ENCODE results near the gene ARID4B. TPM values are rescaled to one million over a fixed set of nuclear protein-coding genes. Genes with fewer than 3 reads are reported as not detected.
A peak's percentile ranks its signal among the peaks of the same experiment; 100 is the strongest.

The ARID4B gene
- 50.3 TPM for total RNA-seq
- 6.6 TPM for polyA plus RNA-seq (ENCODE audit: insufficient read depth, low read depth, low replicate concordance)
- long read RNA-seq, donor 1, partial matches to known transcripts, result 12 of 15 reads
- long read RNA-seq, donor 1, other reads (novel, unspliced or antisense), result 0 of 15 reads
- long read RNA-seq, donor 2, partial matches to known transcripts, result 6 of 9 reads
- long read RNA-seq, donor 2, other reads (novel, unspliced or antisense), result 0 of 9 reads
- long read RNA-seq, donor 3, partial matches to known transcripts, result 29 of 31 reads
- long read RNA-seq, donor 3, other reads (novel, unspliced or antisense), result 0 of 31 reads
- long read RNA-seq, donor 4, partial matches to known transcripts, result 39 of 41 reads
- long read RNA-seq, donor 4, other reads (novel, unspliced or antisense), result 0 of 41 reads
- long read RNA-seq, donor 5, result 0 reads
- long read RNA-seq, donor 6, partial matches to known transcripts, result 9 of 10 reads
- long read RNA-seq, donor 6, other reads (novel, unspliced or antisense), result 0 of 10 reads
- long read RNA-seq, donor 7, full-length matches to known transcripts, result 5 of 38 reads
- long read RNA-seq, donor 7, partial matches to known transcripts, result 25 of 38 reads
- long read RNA-seq, donor 7, other reads (novel, unspliced or antisense), result 8 of 38 reads
- long read RNA-seq, donor 8, partial matches to known transcripts, result 6 of 9 reads
- long read RNA-seq, donor 8, other reads (novel, unspliced or antisense), result 0 of 9 reads
- long read RNA-seq, donor 9, result 0 reads
- long read RNA-seq, donor 10, partial matches to known transcripts, result 18 of 19 reads
- long read RNA-seq, donor 10, other reads (novel, unspliced or antisense), result 0 of 19 reads

- no peak for FAIRE-seq
- Histone ChIP-seq H3K4me1 (ENCODE audit: control insufficient read depth in 2 of 3, insufficient read depth in 2 of 3, low read depth in 1 of 3, low read length in 3 of 3) (peaks cover 2 to 36% (median 6%) of the 10 kb centered on the region in 3 donors), H3K4me3 (ENCODE audit: low read length in 3 of 3) (peak within 1 kb of the TSS; percentile 98 to 99 (median 99)), H3K27me3 (ENCODE audit: control insufficient read depth, insufficient read depth, low read length) (no peaks in the 10 kb centered on the region), H3K36me3 (ENCODE audit: control insufficient read depth in 2 of 3, insufficient read depth in 3 of 3, low read length in 3 of 3) (no peaks in the 10 kb centered on the region), H3K9me3 (ENCODE audit: control insufficient read depth in 2 of 3, insufficient read depth in 1 of 3, low read length in 3 of 3) (no peaks in the 10 kb centered on the region), H3K27ac (ENCODE audit: low read depth in 2 of 2, low read length in 2 of 2) (peak within 1 kb of the TSS; percentile 93 to 98), H3K9ac (ENCODE audit: low read length in 3 of 3) (peak within 1 kb of the TSS; percentile 85 to 96 (median 85))
- DNase-seq, result peak in 2 of 5 donors; percentile 75 to 96
- no peak for TF ChIP-seq CTCF (IDR thresholded peaks at IDR 0.05; ENCODE audit: borderline replicate concordance, extremely low read depth, insufficient read depth)
- intact Hi-C loops (cut with DNase I), result no loop called here
Measured at GRCh38 chr1:235327559-235328270, at the start of gene ARID4B. Gene ARID4B, minus strand, starts transcription at chr1:235328179. Its CDS starts 1,260 bp downstream, at chr1:235326919.

GRCh38 chr1:235375919-235376605, 48.1 kb upstream of the ARID4B start:
- H3K27ac ChIP-seq (ENCODE audit: low read depth in 2 of 2, low read length in 2 of 2), result no peak overlapping the region
- peaks cover 0 to 4% (median 0%) of the 10 kb centered on the region in 3 donors for H3K36me3 ChIP-seq (ENCODE audit: control insufficient read depth in 2 of 3, insufficient read depth in 3 of 3, low read length in 3 of 3)
- no peak for TF ChIP-seq CTCF (IDR thresholded peaks at IDR 0.05; ENCODE audit: borderline replicate concordance, extremely low read depth, insufficient read depth)
- no peak overlapping the region for H3K4me3 ChIP-seq (ENCODE audit: low read length in 3 of 3)
- H3K9me3 ChIP-seq (ENCODE audit: control insufficient read depth in 2 of 3, insufficient read depth in 1 of 3, low read length in 3 of 3), result no peaks in the 10 kb centered on the region
- intact Hi-C loops (cut with DNase I), result no loop called here
- H3K27me3 ChIP-seq (ENCODE audit: control insufficient read depth, insufficient read depth, low read length), result no peaks in the 10 kb centered on the region
- DNase-seq (no peak), FAIRE-seq (no peak)
- H3K4me1 ChIP-seq (ENCODE audit: control insufficient read depth in 2 of 3, insufficient read depth in 2 of 3, low read depth in 1 of 3, low read length in 3 of 3), result peaks cover 0 to 2% (median 0%) of the 10 kb centered on the region in 3 donors
- no peak overlapping the region for H3K9ac ChIP-seq (ENCODE audit: low read length in 3 of 3)

GRCh38 chr1:235369802-235370201, 41.8 kb upstream of the ARID4B start:
- intact Hi-C loops (cut with DNase I), result no loop called here
- Histone ChIP-seq H3K27me3 (ENCODE audit: control insufficient read depth, insufficient read depth, low read length) (no peaks in the 10 kb centered on the region), H3K9ac (ENCODE audit: low read length in 3 of 3) (no peak overlapping the region), H3K36me3 (ENCODE audit: control insufficient read depth in 2 of 3, insufficient read depth in 3 of 3, low read length in 3 of 3) (no peaks in the 10 kb centered on the region), H3K9me3 (ENCODE audit: control insufficient read depth in 2 of 3, insufficient read depth in 1 of 3, low read length in 3 of 3) (no peaks in the 10 kb centered on the region), H3K4me1 (ENCODE audit: control insufficient read depth in 2 of 3, insufficient read depth in 2 of 3, low read depth in 1 of 3, low read length in 3 of 3) (peaks cover 0 to 2% (median 0%) of the 10 kb centered on the region in 3 donors), H3K27ac (ENCODE audit: low read depth in 2 of 2, low read length in 2 of 2) (no peak overlapping the region), H3K4me3 (ENCODE audit: low read length in 3 of 3) (no peak overlapping the region)
- DNase-seq (no peak), FAIRE-seq (no peak)
- TF ChIP-seq CTCF (IDR thresholded peaks at IDR 0.05; ENCODE audit: borderline replicate concordance, extremely low read depth, insufficient read depth), result no peak
